ENCODE data around the gene TAPBP. TPM values are rescaled to one million over a fixed set of nuclear protein-coding genes. Genes with fewer than 3 reads are reported as not detected.
"Not testable (repeated sequence)": the region's sequence is repeated elsewhere in the genome, so short reads cannot be mapped to it uniquely, and the experiment has no call there.

Gene TAPBP
- polyA plus RNA-seq, 1 donor: 90.9 TPM

- Histone ChIP-seq H3K36me3 (ENCODE audit: control insufficient read depth, insufficient read depth, low read length) (peaks cover 59% of the 10 kb centered on the region), H3K4me3 (ENCODE audit: low read length) (peak within 1 kb of the TSS; percentile 74), H3K9me3 (ENCODE audit: control insufficient read depth, low read depth, low read length) (no peaks in the 10 kb centered on the region), H3K27ac (ENCODE audit: low read length) (peak within 1 kb of the TSS; percentile 6), H3K4me1 (ENCODE audit: control insufficient read depth, insufficient read depth, low read length) (peaks cover 15% of the 10 kb centered on the region), H3K27me3 (ENCODE audit: control insufficient read depth, insufficient read depth, low read length) (no peaks in the 10 kb centered on the region)
- peak; percentile 79 to 96 for DNase-seq
- 0% methylated on average over 1 of the region's 43 CpGs for WGBS (ENCODE audit: insufficient coverage, low lambda C conversion rate)
Measured at GRCh38 chr6:33288921-33289783, 24.7 kb downstream of the TAPBP start, which contains the start of the genes PFDN6 and WDR46. PFDN6 (plus strand) TSS chr6:33289601; CDS start chr6:33289857, 256 bp downstream. WDR46 (minus strand) TSS chr6:33289239; CDS start chr6:33289170, 69 bp downstream.

GRCh38 chr6:33288141-33288920 is 25.5 kb downstream of the TAPBP start:
- peak overlapping the region; percentile 6 for H3K27ac ChIP-seq (ENCODE audit: low read length)
- H3K4me3 ChIP-seq (ENCODE audit: low read length): peak overlapping the region; percentile 74
- H3K27me3 ChIP-seq (ENCODE audit: control insufficient read depth, insufficient read depth, low read length): no peaks in the 10 kb centered on the region
- H3K4me1 ChIP-seq (ENCODE audit: control insufficient read depth, insufficient read depth, low read length): peaks cover 15% of the 10 kb centered on the region
- no peaks in the 10 kb centered on the region for H3K9me3 ChIP-seq (ENCODE audit: control insufficient read depth, low read depth, low read length)
- peaks cover 56% of the 10 kb centered on the region for H3K36me3 ChIP-seq (ENCODE audit: control insufficient read depth, insufficient read depth, low read length)
- no CpG with 5 or more reads among the region's 21 CpGs for WGBS (ENCODE audit: insufficient coverage, low lambda C conversion rate)
- no peak for DNase-seq

GRCh38 chr6:33286946-33287914 is 26.6 kb downstream of the TAPBP start:
- H3K4me3 ChIP-seq (ENCODE audit: low read length): no peak overlapping the region
- DNase-seq: no peak
- peaks cover 15% of the 10 kb centered on the region for H3K4me1 ChIP-seq (ENCODE audit: control insufficient read depth, insufficient read depth, low read length)
- H3K36me3 ChIP-seq (ENCODE audit: control insufficient read depth, insufficient read depth, low read length): peaks cover 56% of the 10 kb centered on the region
- no peak overlapping the region for H3K27ac ChIP-seq (ENCODE audit: low read length)
- H3K9me3 ChIP-seq (ENCODE audit: control insufficient read depth, low read depth, low read length): no peaks in the 10 kb centered on the region
- no peaks in the 10 kb centered on the region for H3K27me3 ChIP-seq (ENCODE audit: control insufficient read depth, insufficient read depth, low read length)
- WGBS (ENCODE audit: insufficient coverage, low lambda C conversion rate): no CpG with 5 or more reads among the region's 22 CpGs

- not testable (repeated sequence) for DNase-seq
- peaks cover 51% of the 10 kb centered on the region for H3K36me3 ChIP-seq (ENCODE audit: control insufficient read depth, insufficient read depth, low read length)
Measured at GRCh38 chr6:33285214-33285613, 28.7 kb downstream of the TAPBP start.

GRCh38 chr6:33280539-33280938 is 33.3 kb downstream of the TAPBP start:
- H3K4me1 ChIP-seq (ENCODE audit: control insufficient read depth, insufficient read depth, low read length): peaks cover 14% of the 10 kb centered on the region
- H3K27ac ChIP-seq (ENCODE audit: low read length): no peak overlapping the region
- H3K27me3 ChIP-seq (ENCODE audit: control insufficient read depth, insufficient read depth, low read length): no peaks in the 10 kb centered on the region
- H3K9me3 ChIP-seq (ENCODE audit: control insufficient read depth, low read depth, low read length): no peaks in the 10 kb centered on the region
- no CpG with 5 or more reads among the region's 6 CpGs for WGBS (ENCODE audit: insufficient coverage, low lambda C conversion rate)
- no peak overlapping the region for H3K4me3 ChIP-seq (ENCODE audit: low read length)
- no peak for DNase-seq
- peaks cover 64% of the 10 kb centered on the region for H3K36me3 ChIP-seq (ENCODE audit: control insufficient read depth, insufficient read depth, low read length)

More at GRCh38 chr6:33285214-33285613, 28.7 kb downstream of the TAPBP start:
- not testable (repeated sequence) for H3K9me3 ChIP-seq (ENCODE audit: control insufficient read depth, low read depth, low read length); H3K27ac ChIP-seq (ENCODE audit: low read length); H3K4me3 ChIP-seq (ENCODE audit: low read length); H3K27me3 ChIP-seq (ENCODE audit: control insufficient read depth, insufficient read depth, low read length)
- peaks cover 14% of the 10 kb centered on the region for H3K4me1 ChIP-seq (ENCODE audit: control insufficient read depth, insufficient read depth, low read length)
- 100% methylated on average over 1 of the region's 4 CpGs for WGBS (ENCODE audit: insufficient coverage, low lambda C conversion rate)

- peaks cover 18% of the 10 kb centered on the region for H3K4me1 ChIP-seq (ENCODE audit: control insufficient read depth, insufficient read depth, low read length)
- DNase-seq: peak in 1 of 2 donors; percentile 54
- H3K36me3 ChIP-seq (ENCODE audit: control insufficient read depth, insufficient read depth, low read length): peaks cover 65% of the 10 kb centered on the region
- WGBS (ENCODE audit: insufficient coverage, low lambda C conversion rate): no CpG with 5 or more reads among the region's 5 CpGs
- no peaks in the 10 kb centered on the region for H3K9me3 ChIP-seq (ENCODE audit: control insufficient read depth, low read depth, low read length)
- H3K4me3 ChIP-seq (ENCODE audit: low read length): no peak overlapping the region
- no peak overlapping the region for H3K27ac ChIP-seq (ENCODE audit: low read length)
- H3K27me3 ChIP-seq (ENCODE audit: control insufficient read depth, insufficient read depth, low read length): no peaks in the 10 kb centered on the region
Measured at GRCh38 chr6:33279971-33280511, 33.8 kb downstream of the TAPBP start.

GRCh38 chr6:33279257-33279695 is 34.6 kb downstream of the TAPBP start:
- H3K9me3 ChIP-seq (ENCODE audit: control insufficient read depth, low read depth, low read length): no peaks in the 10 kb centered on the region
- H3K4me3 ChIP-seq (ENCODE audit: low read length): no peak overlapping the region
- H3K36me3 ChIP-seq (ENCODE audit: control insufficient read depth, insufficient read depth, low read length): peaks cover 66% of the 10 kb centered on the region
- peaks cover 25% of the 10 kb centered on the region for H3K4me1 ChIP-seq (ENCODE audit: control insufficient read depth, insufficient read depth, low read length)
- no peak overlapping the region for H3K27ac ChIP-seq (ENCODE audit: low read length)
- WGBS (ENCODE audit: insufficient coverage, low lambda C conversion rate): 90% methylated on average over 2 of the region's 13 CpGs
- no peak for DNase-seq
- H3K27me3 ChIP-seq (ENCODE audit: control insufficient read depth, insufficient read depth, low read length): no peaks in the 10 kb centered on the region

- WGBS (ENCODE audit: insufficient coverage, low lambda C conversion rate): no CpG with 5 or more reads among the region's 3 CpGs
Measured at GRCh38 chr6:33278810-33279209, 35.1 kb downstream of the TAPBP start.

GRCh38 chr6:33278392-33278741 is 35.5 kb downstream of the TAPBP start:
- no peak overlapping the region for H3K4me3 ChIP-seq (ENCODE audit: low read length)
- H3K4me1 ChIP-seq (ENCODE audit: control insufficient read depth, insufficient read depth, low read length): peaks cover 33% of the 10 kb centered on the region
- no peaks in the 10 kb centered on the region for H3K9me3 ChIP-seq (ENCODE audit: control insufficient read depth, low read depth, low read length)
- no peak overlapping the region for H3K27ac ChIP-seq (ENCODE audit: low read length)
- no peak for DNase-seq
- H3K27me3 ChIP-seq (ENCODE audit: control insufficient read depth, insufficient read depth, low read length): no peaks in the 10 kb centered on the region
- no CpG with 5 or more reads among the region's 9 CpGs for WGBS (ENCODE audit: insufficient coverage, low lambda C conversion rate)
- H3K36me3 ChIP-seq (ENCODE audit: control insufficient read depth, insufficient read depth, low read length): peaks cover 68% of the 10 kb centered on the region

More at GRCh38 chr6:33278810-33279209, 35.1 kb downstream of the TAPBP start:
- Histone ChIP-seq H3K4me1 (ENCODE audit: control insufficient read depth, insufficient read depth, low read length) (peaks cover 30% of the 10 kb centered on the region), H3K9me3 (ENCODE audit: control insufficient read depth, low read depth, low read length) (no peaks in the 10 kb centered on the region), H3K27ac (ENCODE audit: low read length) (no peak overlapping the region), H3K4me3 (ENCODE audit: low read length) (no peak overlapping the region), H3K36me3 (ENCODE audit: control insufficient read depth, insufficient read depth, low read length) (peaks cover 69% of the 10 kb centered on the region), H3K27me3 (ENCODE audit: control insufficient read depth, insufficient read depth, low read length) (no peaks in the 10 kb centered on the region)
- DNase-seq: no peak
